Measurements from ENCODE around the gene SH2D3A. TPM values are rescaled to one million over a fixed set of nuclear protein-coding genes. Genes with fewer than 3 reads are reported as not detected.
A peak's percentile ranks its signal among the peaks of the same experiment; 100 is the strongest.

The SH2D3A gene
- total and polyA plus RNA-seq, 2 donors from 2014 or later, result 12.5 to 35.4 TPM

GRCh38 chr19:6708346-6708745, 58.9 kb downstream of the SH2D3A start:
- Histone ChIP-seq H3K36me3 (ENCODE audit: control insufficient read depth in 2 of 3, insufficient read depth in 3 of 3, low read length in 3 of 3) (no peaks in the 10 kb centered on the region), H3K27ac (ENCODE audit: low read depth in 2 of 2, low read length in 2 of 2) (no peak overlapping the region), H3K27me3 (ENCODE audit: control insufficient read depth, insufficient read depth, low read length) (peaks cover 11% of the 10 kb centered on the region), H3K9me3 (ENCODE audit: control insufficient read depth in 2 of 3, insufficient read depth in 1 of 3, low read length in 3 of 3) (no peaks in the 10 kb centered on the region), H3K4me1 (ENCODE audit: control insufficient read depth in 2 of 3, insufficient read depth in 2 of 3, low read depth in 1 of 3, low read length in 3 of 3) (no peaks in the 10 kb centered on the region), H3K9ac (ENCODE audit: low read length in 3 of 3) (no peak overlapping the region), H3K4me3 (ENCODE audit: low read length in 3 of 3) (no peak overlapping the region)
- FAIRE-seq, result no peak
- DNase-seq, result no peak
- no peak for TF ChIP-seq CTCF (IDR thresholded peaks at IDR 0.05; ENCODE audit: borderline replicate concordance, extremely low read depth, insufficient read depth)
- intact Hi-C loops (cut with DNase I), result no loop called here

- FAIRE-seq (no peak), DNase-seq (no peak)
- H3K9ac ChIP-seq (ENCODE audit: low read length in 3 of 3), result no peak overlapping the region
- H3K27ac ChIP-seq (ENCODE audit: low read depth in 2 of 2, low read length in 2 of 2), result no peak overlapping the region
- intact Hi-C loops (cut with DNase I), result no loop called here
- H3K4me3 ChIP-seq (ENCODE audit: low read length in 3 of 3), result no peak overlapping the region
- H3K27me3 ChIP-seq (ENCODE audit: control insufficient read depth, insufficient read depth, low read length), result peaks cover 11% of the 10 kb centered on the region
- no peak for TF ChIP-seq CTCF (IDR thresholded peaks at IDR 0.05; ENCODE audit: borderline replicate concordance, extremely low read depth, insufficient read depth)
- H3K36me3 ChIP-seq (ENCODE audit: control insufficient read depth in 2 of 3, insufficient read depth in 3 of 3, low read length in 3 of 3), result no peaks in the 10 kb centered on the region
- H3K9me3 ChIP-seq (ENCODE audit: control insufficient read depth in 2 of 3, insufficient read depth in 1 of 3, low read length in 3 of 3), result no peaks in the 10 kb centered on the region
- no peaks in the 10 kb centered on the region for H3K4me1 ChIP-seq (ENCODE audit: control insufficient read depth in 2 of 3, insufficient read depth in 2 of 3, low read depth in 1 of 3, low read length in 3 of 3)
These were observed 59.6 kb downstream of the SH2D3A start for GRCh38 chr19:6707658-6708018.

- DNase-seq, result peak in 1 of 5 donors; percentile 71
- H3K27ac ChIP-seq (ENCODE audit: low read depth in 2 of 2, low read length in 2 of 2), result no peak overlapping the region
- H3K36me3 ChIP-seq (ENCODE audit: control insufficient read depth in 2 of 3, insufficient read depth in 3 of 3, low read length in 3 of 3), result no peaks in the 10 kb centered on the region
- intact Hi-C loops (cut with DNase I), result no loop called here
- no peak for TF ChIP-seq CTCF (IDR thresholded peaks at IDR 0.05; ENCODE audit: borderline replicate concordance, extremely low read depth, insufficient read depth)
- no peak for FAIRE-seq
- no peak overlapping the region for H3K9ac ChIP-seq (ENCODE audit: low read length in 3 of 3)
- no peak overlapping the region for H3K4me3 ChIP-seq (ENCODE audit: low read length in 3 of 3)
- no peaks in the 10 kb centered on the region for H3K9me3 ChIP-seq (ENCODE audit: control insufficient read depth in 2 of 3, insufficient read depth in 1 of 3, low read length in 3 of 3)
- no peaks in the 10 kb centered on the region for H3K4me1 ChIP-seq (ENCODE audit: control insufficient read depth in 2 of 3, insufficient read depth in 2 of 3, low read depth in 1 of 3, low read length in 3 of 3)
- peaks cover 11% of the 10 kb centered on the region for H3K27me3 ChIP-seq (ENCODE audit: control insufficient read depth, insufficient read depth, low read length)
These were observed 60.1 kb downstream of the SH2D3A start for GRCh38 chr19:6707011-6707657.

GRCh38 chr19:6706633-6706958, 60.6 kb downstream of the SH2D3A start:
- no peak for TF ChIP-seq CTCF (IDR thresholded peaks at IDR 0.05; ENCODE audit: borderline replicate concordance, extremely low read depth, insufficient read depth)
- Histone ChIP-seq H3K9ac (ENCODE audit: low read length in 3 of 3) (no peak overlapping the region), H3K36me3 (ENCODE audit: control insufficient read depth in 2 of 3, insufficient read depth in 3 of 3, low read length in 3 of 3) (no peaks in the 10 kb centered on the region), H3K4me3 (ENCODE audit: low read length in 3 of 3) (no peak overlapping the region), H3K27ac (ENCODE audit: low read depth in 2 of 2, low read length in 2 of 2) (no peak overlapping the region), H3K9me3 (ENCODE audit: control insufficient read depth in 2 of 3, insufficient read depth in 1 of 3, low read length in 3 of 3) (no peaks in the 10 kb centered on the region), H3K4me1 (ENCODE audit: control insufficient read depth in 2 of 3, insufficient read depth in 2 of 3, low read depth in 1 of 3, low read length in 3 of 3) (no peaks in the 10 kb centered on the region), H3K27me3 (ENCODE audit: control insufficient read depth, insufficient read depth, low read length) (peaks cover 11% of the 10 kb centered on the region)
- intact Hi-C loops (cut with DNase I), result no loop called here
- DNase-seq (peak in 1 of 5 donors; percentile 37), FAIRE-seq (no peak)
